K562 (cell line): ENCODE measurements around the gene CPED1. TPM values are rescaled to one million over a fixed set of nuclear protein-coding genes. Genes with fewer than 3 reads are reported as not detected.

Source experiments
- CXXC5 ChIP-seq: fragments of 250-450 bp; sonication (Bioruptor Pico); IDR thresholded peaks from 2 replicates; pipeline ENCODE4 v1.8.0; 2022; ENCODE audit warnings: inconsistent platforms, mild to moderate bottlenecking, moderate library complexity
- DDX20 ChIP-seq: fragments of 450-650 bp; IDR thresholded peaks from 2 replicates; pipeline ENCODE4 v1.6.1; 2016; ENCODE audit warnings: missing genetic modification characterization, low read depth, mild to moderate bottlenecking, missing compliant biosample characterization, moderate library complexity
- FOXM1 ChIP-seq, 2 experiments: fragments of 450-650 bp in 1 of 2; sonication (generic) in 1 of 2; formaldehyde crosslinking in 1 of 2; IDR thresholded peaks; 2 replicates each; pipeline versions ENCODE4 v1.6.1 to v1.9.0; 2017 to 2022; ENCODE audit warnings: low read depth in 2 of 2, mild to moderate bottlenecking in 2 of 2, missing genetic modification reagents in 1 of 2, moderate library complexity in 1 of 2
- HMBOX1 ChIP-seq: sonication (generic); IDR thresholded peaks from 2 replicates; pipeline ENCODE4 v1.6.1; 2016
- POU5F1 ChIP-seq: fragments of 150-350 bp; IDR thresholded peaks from 2 replicates; pipeline ENCODE4 v1.6.1; 2014; ENCODE audit warnings: borderline replicate concordance, low read length, low read depth, mild to moderate bottlenecking; ENCODE audit not compliant: partially characterized antibody
- USF2 ChIP-seq: sonication (generic); formaldehyde crosslinking; IDR thresholded peaks from 2 replicates; pipeline ENCODE4 v1.5.0; 2020; ENCODE audit warnings: missing genetic modification reagents
- ZBTB1 ChIP-seq: sonication (generic); formaldehyde crosslinking; IDR thresholded peaks from 2 replicates; pipeline ENCODE4 v1.8.1; 2023; ENCODE audit warnings: missing genetic modification reagents, low read depth, mild to moderate bottlenecking, borderline replicate concordance
- ZNF407 ChIP-seq: fragments of 450-650 bp; IDR thresholded peaks from 2 replicates; pipeline ENCODE4 v1.6.1; 2016; ENCODE audit warnings: low read depth
- ZNF436 ChIP-seq: fragments of 250-450, 450-650 bp; sonication (Bioruptor Pico); formaldehyde crosslinking; IDR thresholded peaks from 2 replicates; pipeline ENCODE4 v1.7.0; 2020; ENCODE audit warnings: mild to moderate bottlenecking
- ZNF592 ChIP-seq: fragments of 450-650 bp; IDR thresholded peaks from 2 replicates; pipeline ENCODE4 v1.6.1; 2017; ENCODE audit warnings: antibody characterized with exemption, mild to moderate bottlenecking
- ZNF717 ChIP-seq: fragments of 250-450 bp; sonication (Bioruptor Pico); IDR thresholded peaks from 2 replicates; pipeline ENCODE4 v1.5.0; 2021
- polyA plus RNA-seq, 8 experiments: library from polyadenylated mRNA; depleted of rRNA in 4 of 8; stranded (reverse) in 5 of 8; unstranded in 3 of 8; fragments of >200 nt; fragmentation: Nextera tagmentation in 2 of 8; fragmentation: Illumina TruSeq in 1 of 8; extraction: Ambion mirVana in 2 of 8; extraction: Trizol in 1 of 8; gene quantifications; 2 replicates each; pipeline versions ENCODE4 v1.2.1 to v1.2.3, GENCODE V29; 2011 to 2014; ENCODE audit warnings: inconsistent platforms in 1 of 8, missing spikeins in 1 of 8
- total RNA-seq, 7 experiments: library from RNA; depleted of rRNA in 6 of 7; stranded (reverse); fragments of >200 nt in 6 of 7; fragmentation: Illumina TruSeq in 2 of 7; extraction: Trizol in 2 of 7; gene quantifications; 2 replicates each; pipeline versions ENCODE4 v1.2.1 to v1.2.3, GENCODE V29; 2011 to 2021; ENCODE audit warnings: low replicate concordance in 1 of 7

The CPED1 gene
- total and polyA plus RNA-seq, 9 of the 15 experiments (the other 6 are each of a cell fraction or from before 2014, with no cell fraction given) = 195 to 393 (median 290) TPM

- TF ChIP-seq ZNF592 (peak; percentile 69; the same call in 1 of the 2 replicates), DDX20 (tag) (0 out of 2 replicates have a peak, but pooled peaks have one; percentile 39), POU5F1 (no peak), USF2 (no peak), CXXC5 (peak; percentile 26; the same call in 1 of the 2 replicates), HMBOX1 (peak; percentile 46; the same call in 1 of the 2 replicates), ZNF407 (no peak), ZNF717 (CRISPR knock-in tag) (no peak), ZBTB1 (CRISPR knock-in tag) (no peak), FOXM1 (IDR thresholded peaks at IDR 0.05; ENCODE audit: low read depth) (no peak), FOXM1 (CRISPR knock-in tag; IDR thresholded peaks at IDR 0.05; ENCODE audit: low read depth) (no peak), ZNF436 (CRISPR knock-in tag) (no peak)
Measured at GRCh38 chr7:121072826-121073225, 84.3 kb downstream of the CPED1 start (continued).
